Progenitor cell of endocrine pancreas (in vitro differentiated cells): ENCODE measurements around the gene TNP2. TPM values are rescaled to one million over a fixed set of nuclear protein-coding genes. Genes with fewer than 3 reads are reported as not detected.
A peak's percentile ranks its signal among the peaks of the same experiment; 100 is the strongest.

Experiments used
- DNase-seq: peaks from one replicate; pipeline ENCODE4 v3.0.0; 2021; ENCODE audit warnings: low spot score; ENCODE audit not compliant: unreplicated experiment
- H3K27ac Mint-ChIP-seq: 2 replicates; pipeline ENCODE4 v1.8.0; 2021; ENCODE audit warnings: mild to moderate bottlenecking, moderate library complexity, mixed read lengths
- H3K27me3 Mint-ChIP-seq: 2 replicates; pipeline ENCODE4 v1.8.0; 2021; ENCODE audit warnings: mixed read lengths
- H3K36me3 Mint-ChIP-seq: 2 replicates; pipeline ENCODE4 v1.8.0; 2022; ENCODE audit warnings: mixed read lengths; ENCODE audit not compliant: insufficient read depth
- H3K4me1 Mint-ChIP-seq: 2 replicates; pipeline ENCODE4 v1.8.0; 2021; ENCODE audit warnings: low read depth, mixed read lengths
- H3K4me3 Mint-ChIP-seq: 2 replicates; pipeline ENCODE4 v1.8.0; 2021; ENCODE audit warnings: low read depth, mild to moderate bottlenecking, moderate library complexity, mixed read lengths
- H3K9me3 Mint-ChIP-seq: 2 replicates; pipeline ENCODE4 v1.8.0; 2021; ENCODE audit warnings: low read depth, mixed read lengths
- CTCF ChIP-seq: fragments of 200-600 bp; sonication (generic); IDR thresholded peaks from one replicate; pipeline ENCODE4 v1.5.0; 2021; ENCODE audit warnings: antibody characterized with exemption, mild to moderate bottlenecking; ENCODE audit not compliant: unreplicated experiment
- total RNA-seq: library from RNA; stranded (reverse); gene quantifications from 2 replicates; pipeline ENCODE4 v1.2.1, GENCODE V29; 2021

TNP2 gene
- total RNA-seq, 1 donor from 2014 or later: not detected

- Mint-ChIP-seq H3K27me3 (peaks cover 3% of the 10 kb centered on the region), H3K4me1 (peaks cover 3% of the 10 kb centered on the region), H3K9me3 (no peaks in the 10 kb centered on the region), H3K27ac (no peak overlapping the region), H3K36me3 (no peaks in the 10 kb centered on the region), H3K4me3 (no peak overlapping the region)
- no peak for TF ChIP-seq CTCF
- no peak for DNase-seq
Measured at GRCh38 chr16:11248133-11248532, 21.0 kb downstream of the TNP2 start.

GRCh38 chr16:11245988-11246387 is 23.1 kb downstream of the TNP2 start:
- no peaks in the 10 kb centered on the region for H3K36me3 Mint-ChIP-seq
- no peak overlapping the region for H3K4me3 Mint-ChIP-seq
- peaks cover 3% of the 10 kb centered on the region for H3K4me1 Mint-ChIP-seq

GRCh38 chr16:11245222-11245737 is 23.8 kb downstream of the TNP2 start:
- peaks cover 3% of the 10 kb centered on the region for H3K4me1 Mint-ChIP-seq
- no peak for TF ChIP-seq CTCF
- H3K27me3 Mint-ChIP-seq: peaks cover 3% of the 10 kb centered on the region
- H3K9me3 Mint-ChIP-seq: no peaks in the 10 kb centered on the region
- no peaks in the 10 kb centered on the region for H3K36me3 Mint-ChIP-seq
- peak overlapping the region; percentile 73 for H3K27ac Mint-ChIP-seq
- DNase-seq: no peak
- no peak overlapping the region for H3K4me3 Mint-ChIP-seq

More at GRCh38 chr16:11245988-11246387, 23.1 kb downstream of the TNP2 start:
- Mint-ChIP-seq H3K9me3 (no peaks in the 10 kb centered on the region), H3K27me3 (peaks cover 3% of the 10 kb centered on the region), H3K27ac (no peak overlapping the region)
- DNase-seq: no peak
- no peak for TF ChIP-seq CTCF

- Mint-ChIP-seq H3K27ac (no peak overlapping the region), H3K36me3 (no peaks in the 10 kb centered on the region), H3K27me3 (peaks cover 3% of the 10 kb centered on the region), H3K4me3 (no peak overlapping the region), H3K9me3 (no peaks in the 10 kb centered on the region), H3K4me1 (peaks cover 3% of the 10 kb centered on the region)
- no peak for DNase-seq
- TF ChIP-seq CTCF: no peak
Measured at GRCh38 chr16:11242658-11243057, 26.5 kb downstream of the TNP2 start.

- H3K9me3 Mint-ChIP-seq: no peaks in the 10 kb centered on the region
- no peak overlapping the region for H3K4me3 Mint-ChIP-seq
- peaks cover 3% of the 10 kb centered on the region for H3K4me1 Mint-ChIP-seq
- H3K27me3 Mint-ChIP-seq: peaks cover 3% of the 10 kb centered on the region
- DNase-seq: no peak
- H3K27ac Mint-ChIP-seq: no peak overlapping the region
- H3K36me3 Mint-ChIP-seq: no peaks in the 10 kb centered on the region
- TF ChIP-seq CTCF: no peak
Measured at GRCh38 chr16:11241480-11242204, 27.5 kb downstream of the TNP2 start.
